Breast epithelium (tissue), 3 donors: ENCODE results near the gene DALRD3.

Experiments
- POLR2AphosphoS5 ChIP-seq, 3 donors: sonication (generic); formaldehyde crosslinking; IDR thresholded peaks; one replicate each; pipeline ENCODE4 v1.6.1; 2017; ENCODE audit warnings: antibody characterized with exemption in 3 of 3
- TF ChIP-seq, protein P1 (sequence below), 3 donors: fragments of 450-650 bp; IDR thresholded peaks; one replicate each; pipeline ENCODE4 v1.5.1; 2016 to 2017; ENCODE audit warnings: antibody characterized with exemption in 3 of 3, mild to moderate bottlenecking in 3 of 3, moderate library complexity in 3 of 3

DNA sequence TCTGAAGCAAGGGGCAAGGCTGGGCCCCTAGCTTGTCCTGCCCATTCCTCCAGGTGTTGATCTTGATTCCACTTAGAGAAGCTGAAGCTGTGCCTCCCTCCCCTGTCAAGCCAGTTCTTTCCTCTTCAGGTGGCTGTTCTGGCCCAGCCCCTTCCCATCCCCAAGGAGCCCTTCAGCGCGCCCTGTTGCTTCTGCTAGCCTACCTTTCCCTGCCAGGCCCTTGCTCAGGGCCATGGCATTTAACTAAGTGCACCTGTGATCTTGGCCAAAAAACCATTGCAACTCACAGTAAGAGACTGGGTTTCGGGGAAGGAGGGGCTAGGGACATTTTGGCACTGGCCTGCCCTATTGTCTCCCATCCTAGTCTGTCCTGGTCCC is 13.1 kb downstream of the DALRD3 start:
- TF ChIP-seq POLR2AphosphoS5 (IDR thresholded peaks at IDR 0.05) = no peak
- TF ChIP-seq, protein P1, sequence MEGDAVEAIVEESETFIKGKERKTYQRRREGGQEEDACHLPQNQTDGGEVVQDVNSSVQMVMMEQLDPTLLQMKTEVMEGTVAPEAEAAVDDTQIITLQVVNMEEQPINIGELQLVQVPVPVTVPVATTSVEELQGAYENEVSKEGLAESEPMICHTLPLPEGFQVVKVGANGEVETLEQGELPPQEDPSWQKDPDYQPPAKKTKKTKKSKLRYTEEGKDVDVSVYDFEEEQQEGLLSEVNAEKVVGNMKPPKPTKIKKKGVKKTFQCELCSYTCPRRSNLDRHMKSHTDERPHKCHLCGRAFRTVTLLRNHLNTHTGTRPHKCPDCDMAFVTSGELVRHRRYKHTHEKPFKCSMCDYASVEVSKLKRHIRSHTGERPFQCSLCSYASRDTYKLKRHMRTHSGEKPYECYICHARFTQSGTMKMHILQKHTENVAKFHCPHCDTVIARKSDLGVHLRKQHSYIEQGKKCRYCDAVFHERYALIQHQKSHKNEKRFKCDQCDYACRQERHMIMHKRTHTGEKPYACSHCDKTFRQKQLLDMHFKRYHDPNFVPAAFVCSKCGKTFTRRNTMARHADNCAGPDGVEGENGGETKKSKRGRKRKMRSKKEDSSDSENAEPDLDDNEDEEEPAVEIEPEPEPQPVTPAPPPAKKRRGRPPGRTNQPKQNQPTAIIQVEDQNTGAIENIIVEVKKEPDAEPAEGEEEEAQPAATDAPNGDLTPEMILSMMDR (IDR thresholded peaks at IDR 0.05) = no peak
